Left lung (tissue), 10 donors: ENCODE results near the gene TOP1. TPM values are rescaled to one million over a fixed set of nuclear protein-coding genes. Genes with fewer than 3 reads are reported as not detected.
"Not testable (repeated sequence)": the region's sequence is repeated elsewhere in the genome, so short reads cannot be mapped to it uniquely, and the experiment has no call there.

Experiments used
- ATAC-seq: fragments of 200-7000 bp; cut with Tn5 transposase; one replicate; pipeline ENCODE4 v1.9.1; 2020; ENCODE audit warnings: moderate library complexity
- DNase-seq, 4 donors: peaks; one replicate each; pipeline ENCODE4 v3.0.0-alpha.2; 2013 to 2020
- H3K27ac ChIP-seq, 2 donors: fragments of 200-600 bp; sonication (generic) in 1 of 2; one replicate each; pipeline versions ENCODE4 v1.5.0 to v1.8.0; 2020 to 2021
- H3K27me3 ChIP-seq, 2 donors: fragments of 200-600 bp; sonication (generic) in 1 of 2; one replicate each; pipeline versions ENCODE4 v1.5.0 to v1.8.0; 2020 to 2021
- H3K36me3 ChIP-seq, 2 donors: fragments of 200-600 bp; sonication (generic) in 1 of 2; one replicate each; pipeline versions ENCODE4 v1.5.0 to v1.8.0; 2020 to 2021
- H3K4me1 ChIP-seq, 2 donors: fragments of 200-600 bp; one replicate each; pipeline ENCODE4 v1.8.0; 2021
- H3K4me3 ChIP-seq, 2 donors: fragments of 200-600 bp; sonication (generic) in 1 of 2; one replicate each; pipeline versions ENCODE4 v1.5.0 to v1.8.0; 2020 to 2021; ENCODE audit warnings: mild to moderate bottlenecking in 1 of 2
- H3K9me3 ChIP-seq, 2 donors: fragments of 200-600 bp; sonication (generic) in 1 of 2; one replicate each; pipeline versions ENCODE4 v1.5.0 to v1.8.0; 2020 to 2021
- intact Hi-C, 2 donors: fragments of 100-400 bp; cut with DNase I; formaldehyde crosslinking; loops; one replicate each; pipeline versions ENCODE4 v1.11.2 to v1.14.2; 2022
- polyA plus RNA-seq, 6 donors: library from polyadenylated mRNA; unstranded; fragments of 120-200 nt; gene quantifications; one replicate each; pipeline ENCODE4 v1.2.1, GENCODE V29; 2013; ENCODE audit not compliant: insufficient read length in 6 of 6
- total RNA-seq, 2 donors: library from RNA; stranded (reverse); fragmentation: NEBNext Ultra II Directional; extraction: Animal tissue kit (Norgen Biotek cat#: 25700); gene quantifications; one replicate each; pipeline ENCODE4 v1.2.1, GENCODE V29; 2021
- TF ChIP-seq, protein P1 (sequence below), 2 donors: fragments of 200-600 bp; sonication (generic) in 1 of 2; IDR thresholded peaks; one replicate each; pipeline versions ENCODE4 v1.5.0 to v1.8.0; 2021; ENCODE audit warnings: antibody characterized with exemption in 2 of 2
- donor health status: DM: no; HTN: yes; CAD: no.
- donor health status: DM: no; HTN: no; CAD: no.

Gene TOP1
- total and polyA plus RNA-seq, 8 donors = 68.0 to 99.3 (median 95.5) TPM

DNA sequence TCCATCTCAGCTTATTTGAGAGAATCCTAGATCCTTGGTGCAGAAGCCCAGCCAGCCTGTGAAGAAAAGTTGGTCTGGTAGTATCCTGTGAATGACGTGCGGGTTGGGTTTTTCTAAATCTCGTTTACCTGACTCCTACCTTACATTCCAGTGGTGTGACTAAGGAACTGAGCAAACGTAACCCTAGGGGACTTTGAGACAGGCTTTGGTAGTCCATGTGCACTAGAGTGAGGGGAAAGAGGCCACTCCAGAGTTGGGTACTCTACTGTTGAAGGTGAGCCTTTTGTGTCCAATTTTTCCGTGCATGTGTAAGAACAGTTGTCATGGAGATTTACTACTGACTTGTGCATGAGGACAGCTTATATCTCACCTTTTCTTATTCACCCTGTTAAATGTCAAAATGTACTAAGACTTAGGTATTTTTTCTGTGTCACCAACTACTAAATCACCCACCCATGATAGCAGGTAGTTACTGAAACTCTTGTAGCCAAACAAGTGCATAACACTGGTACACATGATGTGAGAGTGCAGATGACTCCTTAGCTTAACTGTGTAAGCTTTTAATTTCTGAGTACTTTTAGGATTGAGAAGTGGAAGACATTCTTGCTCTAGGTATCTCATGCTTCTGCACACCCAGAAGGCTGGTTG is 82.4 kb downstream of the TOP1 start:
- ATAC-seq (peak; percentile 86), DNase-seq (no peak)
- TF ChIP-seq, protein P1, sequence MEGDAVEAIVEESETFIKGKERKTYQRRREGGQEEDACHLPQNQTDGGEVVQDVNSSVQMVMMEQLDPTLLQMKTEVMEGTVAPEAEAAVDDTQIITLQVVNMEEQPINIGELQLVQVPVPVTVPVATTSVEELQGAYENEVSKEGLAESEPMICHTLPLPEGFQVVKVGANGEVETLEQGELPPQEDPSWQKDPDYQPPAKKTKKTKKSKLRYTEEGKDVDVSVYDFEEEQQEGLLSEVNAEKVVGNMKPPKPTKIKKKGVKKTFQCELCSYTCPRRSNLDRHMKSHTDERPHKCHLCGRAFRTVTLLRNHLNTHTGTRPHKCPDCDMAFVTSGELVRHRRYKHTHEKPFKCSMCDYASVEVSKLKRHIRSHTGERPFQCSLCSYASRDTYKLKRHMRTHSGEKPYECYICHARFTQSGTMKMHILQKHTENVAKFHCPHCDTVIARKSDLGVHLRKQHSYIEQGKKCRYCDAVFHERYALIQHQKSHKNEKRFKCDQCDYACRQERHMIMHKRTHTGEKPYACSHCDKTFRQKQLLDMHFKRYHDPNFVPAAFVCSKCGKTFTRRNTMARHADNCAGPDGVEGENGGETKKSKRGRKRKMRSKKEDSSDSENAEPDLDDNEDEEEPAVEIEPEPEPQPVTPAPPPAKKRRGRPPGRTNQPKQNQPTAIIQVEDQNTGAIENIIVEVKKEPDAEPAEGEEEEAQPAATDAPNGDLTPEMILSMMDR (IDR thresholded peaks at IDR 0.05) = no peak
- intact Hi-C loops = no loop called here
- Histone ChIP-seq H3K36me3 (peaks cover 6 to 92% of the 10 kb centered on the region in 2 donors), H3K4me1 (no peaks in the 10 kb centered on the region), H3K27ac (no peak overlapping the region), H3K9me3 (no peaks in the 10 kb centered on the region), H3K27me3 (no peaks in the 10 kb centered on the region), H3K4me3 (no peak overlapping the region)

DNA sequence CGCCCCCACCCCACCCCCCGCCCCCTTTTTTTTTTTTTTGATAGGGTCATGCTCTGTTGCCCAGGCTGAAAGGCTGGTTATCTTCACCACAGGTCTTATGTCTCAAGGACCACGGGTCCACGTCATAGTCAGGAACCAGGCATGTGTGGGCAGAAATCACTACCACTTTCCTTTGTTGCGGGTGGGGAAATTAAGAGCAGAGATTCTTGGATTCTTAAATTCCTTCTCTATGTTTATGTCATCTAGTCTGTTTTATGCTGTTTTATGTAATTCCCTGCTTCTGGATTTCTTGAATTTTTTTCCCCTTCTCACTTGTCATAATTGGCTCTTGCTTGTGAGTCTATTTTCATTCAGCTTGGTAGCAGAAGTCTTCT is 82.9 kb downstream of the TOP1 start:
- Histone ChIP-seq H3K27ac (no peak overlapping the region), H3K36me3 (peaks cover 6 to 96% of the 10 kb centered on the region in 2 donors), H3K4me1 (no peaks in the 10 kb centered on the region), H3K4me3 (no peak overlapping the region), H3K9me3 (no peaks in the 10 kb centered on the region), H3K27me3 (no peaks in the 10 kb centered on the region)
- TF ChIP-seq, protein P1 (IDR thresholded peaks at IDR 0.05) = no peak
- intact Hi-C loops = no loop called here
- DNase-seq (no peak), ATAC-seq (no peak)

GRCh38 chr20:41116282-41116956 is 87.8 kb downstream of the TOP1 start:
- DNase-seq (no peak), ATAC-seq (no peak)
- TF ChIP-seq, protein P1 (IDR thresholded peaks at IDR 0.05) = no peak
- intact Hi-C loops = no loop called here
- no peaks in the 10 kb centered on the region for H3K9me3 ChIP-seq
- no peak overlapping the region for H3K27ac ChIP-seq
- no peaks in the 10 kb centered on the region for H3K27me3 ChIP-seq
- no peaks in the 10 kb centered on the region for H3K4me1 ChIP-seq
- H3K36me3 ChIP-seq = peaks cover 12 to 100% of the 10 kb centered on the region in 2 donors
- no peak overlapping the region for H3K4me3 ChIP-seq

GRCh38 chr20:41118159-41118558 is 89.5 kb downstream of the TOP1 start:
- intact Hi-C loops, H3K27ac ChIP-seq, H3K27me3 ChIP-seq, H3K9me3 ChIP-seq, DNase-seq, ATAC-seq, H3K4me1 ChIP-seq, H3K4me3 ChIP-seq: not testable (repeated sequence)
- peaks cover 12 to 100% of the 10 kb centered on the region in 2 donors for H3K36me3 ChIP-seq

DNA sequence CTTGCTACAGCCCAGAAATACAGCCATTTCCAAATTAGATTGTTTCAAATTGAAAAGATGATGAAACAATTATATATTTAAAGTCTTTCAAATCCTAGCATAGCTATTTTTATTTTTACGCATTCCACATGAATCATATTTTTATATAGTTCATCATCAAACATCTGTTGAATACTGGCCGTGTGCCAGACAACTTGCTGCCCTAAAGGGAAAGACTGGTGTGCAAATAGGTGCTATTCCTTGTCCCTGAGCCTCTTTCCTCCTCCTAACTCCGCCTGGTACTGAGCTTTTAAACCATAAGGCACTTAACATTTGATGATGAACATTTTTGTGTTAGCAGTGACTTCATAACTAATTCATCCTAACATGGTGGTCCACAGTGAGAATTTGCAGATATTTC is 90.0 kb downstream of the TOP1 start:
- Histone ChIP-seq H3K27me3 (no peaks in the 10 kb centered on the region), H3K36me3 (peaks cover 12 to 100% of the 10 kb centered on the region in 2 donors), H3K27ac (no peak overlapping the region), H3K4me3 (no peak overlapping the region), H3K9me3 (no peaks in the 10 kb centered on the region), H3K4me1 (no peaks in the 10 kb centered on the region)
- intact Hi-C loops = no loop called here
- no peak for DNase-seq
- ATAC-seq = no peak
- TF ChIP-seq, protein P1 (IDR thresholded peaks at IDR 0.05) = no peak
